Activated T-helper 1 cell treated with anti-CD3 and anti-CD28 coated beads, Interleukin-2, amount 50 U/mL, for 16 hours (primary cell): ENCODE results near the gene ABCC8.

Experiments
- DNase-seq, 2 donors: peaks; one replicate each; pipeline ENCODE4 v3.0.0-alpha.2; 2020; ENCODE audit warnings: low read depth in 1 of 2, low spot score in 1 of 2

Gene ABCC8

DNA sequence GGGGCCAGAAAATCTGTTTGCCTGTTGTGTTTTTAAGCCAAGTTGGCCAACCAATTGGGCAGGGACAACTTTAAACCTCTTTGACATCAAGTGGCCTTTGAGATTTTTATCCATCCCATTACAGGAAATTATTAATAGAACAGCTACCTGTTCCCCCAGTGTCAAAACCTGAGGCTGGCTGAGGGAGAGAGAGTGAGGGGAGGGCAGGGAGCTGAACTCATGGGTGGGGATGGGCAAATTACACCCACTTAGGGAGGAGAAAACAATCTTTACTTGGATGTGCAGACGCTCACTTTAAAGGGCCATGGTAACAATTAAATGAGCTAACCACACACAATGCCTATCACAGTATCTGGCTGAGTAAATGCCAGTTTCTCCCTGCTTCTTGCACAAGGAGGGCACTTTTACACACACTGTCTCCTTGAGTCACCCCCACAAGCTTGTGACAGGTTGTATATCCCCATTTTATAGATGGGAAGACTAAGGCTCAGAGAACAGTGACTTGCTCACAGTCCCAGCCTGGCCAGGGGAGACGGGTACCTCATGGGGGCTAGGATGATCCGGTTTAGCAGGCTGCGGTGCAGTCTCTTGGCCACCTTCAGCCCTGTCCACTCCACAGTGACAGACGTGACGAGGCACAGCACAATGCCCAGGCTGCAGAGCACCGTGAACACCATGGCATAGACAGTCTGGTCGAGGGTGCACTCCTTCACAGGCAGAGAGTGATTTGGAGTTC is 70.4 kb downstream of the ABCC8 start:
- DNase-seq: no peak

DNA sequence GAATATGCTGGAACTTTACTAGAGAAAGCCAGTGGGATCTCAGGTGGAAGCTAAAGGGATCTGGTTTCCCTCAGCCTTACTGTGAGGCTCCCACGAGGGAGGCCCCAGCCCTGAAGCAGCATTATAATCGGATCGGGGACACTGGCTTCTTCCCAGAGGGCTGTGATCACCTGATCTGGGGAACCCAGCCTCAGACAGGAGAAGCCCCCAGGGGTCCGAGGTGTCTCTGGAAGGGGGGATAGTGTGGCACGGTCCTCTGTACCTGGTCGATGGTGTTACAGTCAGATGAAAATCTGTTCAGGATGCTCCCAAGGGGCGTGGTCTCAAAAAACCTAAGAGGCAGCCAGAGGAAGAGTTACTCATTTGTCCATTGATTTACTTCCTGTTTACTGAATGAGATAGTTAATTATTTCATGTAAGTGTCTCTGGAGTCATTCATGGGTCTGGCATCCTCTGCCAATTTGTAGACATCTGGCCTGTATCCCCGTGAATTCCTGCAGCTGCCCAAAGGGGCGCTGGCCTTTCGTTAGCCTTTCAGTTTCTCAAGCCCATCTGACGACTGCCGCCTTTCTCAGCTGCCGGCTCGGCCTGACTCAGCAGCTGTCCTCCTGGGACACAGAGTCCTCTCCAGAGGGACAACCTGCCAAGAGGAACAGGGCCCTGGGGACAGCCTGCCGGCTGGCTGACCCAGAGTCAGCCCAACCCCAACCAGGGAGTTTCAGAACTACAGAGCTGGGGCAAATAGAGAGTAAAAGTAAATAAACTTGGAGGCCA is 71.2 kb downstream of the ABCC8 start:
- DNase-seq: no peak

DNA sequence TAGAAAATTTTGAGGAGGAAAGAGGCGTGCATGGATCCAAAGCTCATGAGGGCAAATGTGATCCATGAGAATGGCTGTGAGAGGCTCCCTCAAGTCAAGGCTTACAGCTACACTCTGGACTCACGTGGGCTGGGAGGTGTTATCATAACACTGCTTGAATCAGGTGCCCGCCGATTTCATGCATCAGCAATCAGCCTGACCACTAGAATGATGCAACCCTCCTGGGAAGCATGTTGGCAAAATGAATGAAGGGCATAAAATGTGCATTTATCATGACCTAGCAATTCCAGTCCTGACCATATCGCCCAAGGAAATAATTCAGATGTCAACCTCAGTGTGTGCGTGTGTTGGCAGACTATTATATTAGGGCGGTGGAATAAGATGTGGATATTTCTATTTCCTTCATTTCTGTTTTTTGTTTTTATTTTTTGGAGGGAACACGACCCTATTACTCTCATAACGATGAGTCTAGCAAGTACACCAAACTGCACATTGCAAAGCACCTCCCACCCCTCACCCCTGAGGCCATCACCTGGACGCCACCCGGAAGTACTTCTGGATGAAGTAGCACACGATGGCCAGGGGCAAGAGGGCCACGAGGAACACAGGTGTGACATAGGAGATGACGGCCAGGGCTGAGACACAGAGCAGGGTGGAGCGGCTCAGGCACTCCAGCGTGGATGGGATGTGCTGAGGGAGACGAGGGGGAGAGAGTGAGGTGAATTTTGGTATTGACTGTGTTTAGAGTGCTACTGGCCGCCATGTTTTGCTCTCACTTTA is 72.5 kb downstream of the ABCC8 start:
- DNase-seq: no peak

DNA sequence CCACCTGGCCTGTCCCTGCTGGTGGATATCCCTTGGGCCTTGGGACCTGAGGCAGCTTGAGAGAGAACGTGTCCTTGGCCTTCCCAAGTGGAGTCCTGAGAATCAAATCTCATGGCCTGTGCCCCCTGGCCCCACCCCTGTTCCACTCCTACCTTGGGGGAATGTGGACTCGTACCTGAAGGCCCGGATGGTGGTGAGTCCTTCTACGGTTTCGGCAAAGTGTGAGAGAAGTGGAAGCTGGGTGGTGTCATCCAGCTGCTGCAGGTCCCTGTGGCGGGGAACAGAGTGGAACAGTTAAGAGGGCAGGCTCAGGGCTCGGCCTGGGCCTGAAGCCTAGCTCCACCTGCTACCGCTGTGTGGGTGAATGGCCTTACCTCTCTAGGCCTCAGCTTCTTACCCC is 74.2 kb downstream of the ABCC8 start:
- no peak for DNase-seq

DNA sequence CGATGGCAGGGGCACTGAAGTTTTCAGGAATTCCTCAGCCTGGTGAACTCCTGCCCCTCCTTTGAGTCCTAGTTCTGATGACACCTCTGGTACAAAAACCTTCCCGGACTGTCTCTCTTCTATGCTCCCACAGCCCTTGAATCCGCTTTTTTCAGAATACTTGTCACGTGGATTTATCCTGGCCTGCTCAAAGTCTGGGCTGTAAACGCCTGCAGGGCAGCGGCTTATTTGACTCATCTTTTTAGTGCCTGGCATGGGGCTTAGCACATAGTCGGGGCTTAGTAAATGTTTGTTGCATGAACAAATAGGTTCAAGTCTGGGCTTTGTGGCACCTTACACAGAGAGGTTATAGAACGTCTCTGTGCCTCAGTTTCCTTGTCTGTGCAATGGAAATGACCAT is 74.8 kb downstream of the ABCC8 start:
- no peak for DNase-seq

DNA sequence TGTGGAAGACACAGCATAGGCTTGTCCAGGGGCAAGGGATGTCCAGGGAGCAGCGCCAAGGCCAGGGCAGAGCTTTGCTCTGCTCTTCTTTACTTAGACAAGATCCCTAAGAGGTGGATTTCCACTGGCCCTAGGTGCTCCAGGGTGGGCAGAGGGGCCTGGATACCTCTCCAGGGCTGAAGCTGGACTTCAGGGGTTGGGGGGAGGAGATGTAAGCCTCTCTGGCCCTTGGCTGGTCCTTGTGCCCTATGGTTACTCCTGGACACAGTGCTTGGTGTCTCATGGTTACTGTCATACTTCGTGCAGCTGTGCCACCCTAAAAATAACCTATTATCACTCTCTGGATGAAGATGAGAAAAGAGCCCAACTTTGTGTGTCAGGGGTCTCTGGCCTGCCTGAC is 75.3 kb downstream of the ABCC8 start:
- DNase-seq: no peak

DNA sequence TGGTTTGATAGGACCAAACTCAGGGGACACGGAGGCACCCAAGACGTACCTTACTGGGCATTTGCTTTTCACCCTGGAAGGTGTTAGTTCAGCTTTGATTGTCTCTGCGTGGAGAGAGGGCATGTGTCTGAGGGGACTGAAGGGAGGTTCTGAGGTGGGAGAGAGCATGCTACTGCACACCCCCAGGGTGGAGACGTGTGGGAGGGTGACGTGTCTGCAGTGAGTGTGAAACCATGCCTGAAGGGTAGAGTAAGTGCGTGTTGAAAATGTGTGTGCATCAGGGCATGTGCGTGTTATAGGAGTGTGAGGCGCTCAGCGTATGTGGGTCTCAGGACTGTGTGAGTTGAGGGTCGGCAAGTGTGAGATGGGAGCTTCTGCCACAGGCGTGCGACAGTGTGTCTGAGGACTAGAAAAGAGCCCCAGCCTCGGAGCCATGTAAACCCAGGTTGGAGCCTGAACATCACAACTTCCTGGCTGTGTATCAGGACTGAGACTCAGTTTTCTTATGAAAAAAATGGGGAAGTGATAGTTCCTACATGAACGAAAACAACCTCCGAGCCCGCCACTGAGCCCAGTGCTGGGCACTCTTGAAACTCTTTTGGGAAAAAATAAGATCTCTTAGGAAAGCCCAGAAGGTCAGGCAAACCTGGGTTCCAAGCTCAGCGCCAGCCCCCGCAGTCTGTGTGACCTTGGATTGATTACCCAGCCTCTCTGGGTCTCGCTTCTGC is 76.4 kb downstream of the ABCC8 start:
- no peak for DNase-seq

DNA sequence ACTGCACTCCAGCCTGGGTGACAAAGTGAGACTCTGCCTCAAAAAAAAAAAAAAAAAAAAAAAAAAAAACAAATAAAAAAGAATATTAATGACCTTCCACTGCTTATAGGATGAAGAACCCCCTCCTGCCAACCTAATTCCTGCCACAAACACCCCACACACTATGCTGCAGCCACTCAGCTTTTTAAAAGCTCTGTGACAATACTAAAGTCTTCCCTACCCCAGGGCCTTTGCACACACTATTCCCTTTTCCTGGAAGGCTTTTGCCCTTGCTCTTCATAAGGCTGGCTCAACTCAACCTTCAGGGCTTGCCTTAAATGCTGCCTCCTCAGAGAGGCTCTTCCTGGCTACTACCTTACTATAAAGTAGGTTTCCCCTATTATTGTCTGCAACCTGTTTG is 77.4 kb downstream of the ABCC8 start:
- DNase-seq: no peak

DNA sequence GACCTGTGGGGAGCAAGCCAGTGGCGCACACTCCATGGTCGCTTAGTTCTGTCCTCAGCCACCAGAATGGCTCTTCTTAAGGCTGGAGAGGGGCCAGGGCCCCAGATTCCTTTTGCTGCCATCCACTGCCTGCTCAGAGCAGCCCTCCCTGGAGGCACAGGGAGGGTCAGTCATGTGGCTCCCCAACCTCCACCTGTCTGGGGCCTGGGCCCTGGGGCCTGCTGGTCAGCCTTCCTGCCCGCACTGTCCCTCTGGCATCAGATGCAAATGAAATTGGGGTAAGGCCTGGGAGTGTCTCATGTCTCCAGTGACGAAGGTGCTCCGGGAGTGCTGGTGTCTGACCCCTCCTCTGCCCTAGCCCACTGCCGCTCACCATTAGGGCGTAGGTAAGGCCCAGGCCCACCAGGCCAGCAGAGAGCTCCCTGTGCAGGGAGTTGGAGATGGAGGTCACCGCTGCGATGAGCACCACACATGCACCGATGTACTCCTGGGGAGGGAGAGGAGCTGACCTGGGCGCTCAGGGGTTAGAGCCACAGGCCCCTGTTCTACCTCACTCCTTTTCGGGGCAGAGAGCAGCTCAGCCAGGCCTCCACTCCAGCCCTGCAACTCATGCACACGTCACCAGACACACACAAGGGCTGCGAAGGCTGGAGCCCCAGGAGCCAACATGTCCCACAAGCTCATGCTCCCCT is 79.2 kb downstream of the ABCC8 start:
- no peak for DNase-seq

DNA sequence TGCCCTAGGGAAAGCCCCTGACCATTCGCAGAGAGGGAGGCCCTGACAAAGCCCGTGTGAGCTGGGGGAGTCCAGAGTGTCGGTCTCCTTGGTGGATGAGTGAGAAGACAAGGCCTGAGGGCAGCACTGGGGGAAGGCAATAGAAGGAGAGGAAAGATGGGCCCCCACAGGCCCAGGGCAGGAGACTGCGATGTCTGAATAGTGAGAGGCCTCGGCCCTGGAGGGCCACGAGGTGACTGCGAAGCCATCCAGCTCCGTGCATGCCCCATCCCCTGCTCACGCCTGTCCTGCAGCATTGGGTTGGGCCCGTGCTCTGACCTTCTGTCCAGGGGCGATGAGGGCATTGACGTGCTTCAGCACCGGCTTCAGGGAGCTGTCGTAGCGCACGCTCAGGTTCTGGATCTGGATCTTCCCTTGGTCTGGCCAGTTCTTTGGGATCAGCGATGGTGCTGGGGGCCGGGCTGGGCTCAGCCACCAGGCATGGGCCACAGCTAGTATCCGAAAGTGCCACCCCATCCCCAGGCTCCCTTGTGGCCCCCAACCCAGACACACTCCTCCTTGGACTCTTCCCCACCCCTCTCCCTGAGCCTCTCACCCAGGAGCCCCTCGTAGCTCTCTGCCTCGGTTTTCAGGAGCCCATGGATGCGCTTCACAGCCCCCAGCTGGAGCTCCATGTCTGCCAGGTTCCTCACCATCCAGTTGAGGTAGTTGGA is 79.9 kb downstream of the ABCC8 start:
- no peak for DNase-seq

DNA sequence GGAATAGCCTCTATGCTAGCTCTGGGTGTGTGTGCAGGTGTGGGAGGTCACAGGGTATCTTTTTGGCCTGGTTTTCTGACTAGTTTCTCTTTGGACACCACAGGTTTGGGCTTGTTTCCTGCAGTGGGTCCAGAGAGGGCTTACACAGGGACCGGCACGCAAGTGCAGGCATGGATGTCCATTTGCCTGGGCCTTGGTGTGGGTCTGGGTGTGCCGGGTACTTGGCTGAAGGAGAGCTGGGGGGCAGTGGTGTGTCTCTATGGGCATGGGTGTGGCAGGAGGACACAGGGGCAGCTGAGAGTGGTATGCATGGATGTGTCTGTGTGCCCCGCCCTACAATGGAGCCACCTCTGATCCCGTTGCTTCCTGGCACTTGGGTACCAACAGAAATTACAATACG is 80.7 kb downstream of the ABCC8 start:
- DNase-seq: no peak

DNA sequence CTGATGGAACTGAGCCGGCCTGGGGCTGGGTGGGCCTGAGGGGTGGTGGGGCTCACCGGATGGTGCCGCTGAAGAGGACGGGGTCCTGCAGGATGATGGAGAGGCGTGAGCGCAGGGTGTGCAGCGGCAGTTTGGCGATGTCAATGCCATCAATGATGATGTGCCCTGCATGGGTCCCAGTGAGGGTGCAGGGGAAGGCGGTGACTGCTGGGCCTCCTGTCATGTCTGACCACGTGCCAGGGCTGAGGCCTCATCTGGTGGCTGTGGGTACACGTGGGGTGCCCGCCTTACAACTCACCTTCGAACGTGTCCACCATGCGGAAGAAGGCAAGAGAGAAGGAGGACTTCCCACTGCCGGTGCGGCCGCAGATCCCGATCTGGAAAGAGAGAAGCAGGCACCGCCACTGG is 81.1 kb downstream of the ABCC8 start:
- no peak for DNase-seq

DNA sequence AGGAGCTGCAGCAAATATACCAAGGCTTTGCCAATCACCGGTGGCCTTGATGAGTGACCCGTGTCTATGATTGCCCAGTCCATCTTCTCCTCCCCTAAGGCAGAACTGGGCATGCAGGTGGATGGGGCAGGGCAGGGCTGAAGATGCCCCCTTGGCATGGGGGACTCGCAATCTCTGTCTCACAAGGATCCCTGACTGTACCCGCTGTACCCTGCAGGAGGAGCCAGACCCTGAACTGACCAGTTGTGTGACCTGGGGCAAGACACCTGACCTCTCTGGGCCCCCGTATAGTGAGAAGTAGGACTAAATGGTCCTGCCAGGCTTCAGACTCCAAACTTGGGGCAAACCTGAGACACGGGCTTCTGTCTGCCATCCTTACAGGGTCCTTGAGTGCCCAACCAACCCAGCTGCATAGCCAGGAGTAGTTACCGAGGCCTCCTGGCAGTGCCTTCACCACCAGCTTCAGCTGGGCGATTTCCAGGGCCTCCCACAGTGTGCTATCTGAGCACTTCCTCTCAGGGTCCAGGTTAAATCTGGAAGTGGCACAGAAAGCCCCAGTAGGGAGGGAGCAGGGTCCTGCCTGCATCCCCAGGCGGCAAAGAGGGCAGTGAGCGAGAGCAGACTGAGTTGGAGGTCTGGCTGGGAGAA is 81.8 kb downstream of the ABCC8 start:
- no peak for DNase-seq

DNA sequence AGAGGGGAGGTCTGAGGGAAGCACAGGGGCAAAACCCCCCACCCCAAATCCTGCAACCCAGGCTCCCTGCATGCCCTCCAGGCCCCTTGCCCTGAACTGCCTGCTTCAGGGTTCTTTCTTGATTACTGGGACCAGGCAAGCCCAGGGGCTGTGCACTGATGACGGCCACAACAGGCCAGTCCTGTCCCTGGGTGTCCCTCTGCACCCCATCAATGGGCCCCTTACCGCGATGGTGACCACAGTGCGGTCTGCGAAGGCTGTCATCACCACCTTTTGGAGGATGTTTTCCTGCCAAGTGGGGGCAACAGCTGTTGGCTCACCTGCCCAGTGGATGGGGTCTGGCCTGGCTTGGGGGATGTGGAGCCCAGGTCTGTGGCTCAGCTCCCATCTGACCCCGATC is 83.2 kb downstream of the ABCC8 start:
- no peak for DNase-seq

DNA sequence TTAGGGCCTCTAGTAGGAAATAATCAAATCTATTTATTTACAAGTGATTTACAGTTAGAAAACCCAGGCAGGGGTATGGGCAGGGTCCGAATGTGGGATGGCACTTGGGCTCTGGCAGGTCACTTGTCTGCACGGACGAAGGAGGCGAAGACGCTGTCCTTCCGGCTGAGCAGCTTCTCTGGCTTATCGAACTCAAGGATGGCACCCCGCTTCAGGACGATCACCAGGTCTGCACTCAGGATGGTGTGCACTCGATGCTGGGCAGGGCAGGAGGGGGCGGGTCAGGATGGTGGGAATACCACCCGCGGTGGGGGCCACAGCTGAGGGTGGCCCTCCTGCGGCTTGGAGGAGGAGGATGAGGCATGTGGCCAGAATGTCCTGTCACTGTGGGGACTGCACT is 83.8 kb downstream of the ABCC8 start:
- DNase-seq: no peak

DNA sequence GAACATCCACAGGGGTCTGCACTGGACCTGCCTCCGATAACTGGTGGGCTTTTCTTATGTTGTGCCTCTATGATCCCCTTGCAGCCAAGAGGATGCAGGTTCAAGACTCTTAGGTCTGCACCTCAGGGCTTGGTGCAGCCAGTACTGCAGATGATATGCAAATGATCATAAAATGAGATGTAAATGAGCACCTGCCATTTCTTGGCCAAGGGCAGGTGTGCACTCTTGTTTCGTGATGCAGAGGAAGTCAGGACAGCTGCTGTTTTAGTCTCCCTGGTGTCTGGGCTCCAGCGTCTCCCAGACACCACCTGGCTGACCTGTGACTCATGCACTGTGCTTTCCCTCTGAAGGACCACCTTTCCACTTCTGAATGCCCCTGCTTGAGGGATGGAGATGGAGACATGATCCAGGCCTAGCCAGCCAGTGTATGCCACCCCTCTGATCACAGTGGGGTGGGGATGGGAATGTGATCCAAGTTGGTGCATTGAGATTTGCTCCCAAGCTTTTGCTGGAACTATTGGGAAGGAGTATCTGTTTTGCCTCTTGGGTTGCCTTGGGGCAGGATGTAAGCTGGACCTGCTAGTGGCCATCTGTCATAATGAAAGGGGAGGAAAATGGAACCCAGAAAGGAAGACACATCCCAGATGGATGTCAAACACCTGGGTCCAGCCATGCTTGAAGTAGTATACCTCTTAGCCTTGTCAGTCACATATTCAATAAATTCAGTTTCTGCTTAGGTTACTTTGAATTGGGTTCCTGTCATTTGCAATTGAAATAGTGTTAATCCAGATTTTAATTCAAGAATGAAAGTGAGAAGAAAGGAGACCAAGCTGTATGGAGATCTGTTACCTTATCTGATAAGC is 84.9 kb downstream of the ABCC8 start:
- no peak for DNase-seq

DNA sequence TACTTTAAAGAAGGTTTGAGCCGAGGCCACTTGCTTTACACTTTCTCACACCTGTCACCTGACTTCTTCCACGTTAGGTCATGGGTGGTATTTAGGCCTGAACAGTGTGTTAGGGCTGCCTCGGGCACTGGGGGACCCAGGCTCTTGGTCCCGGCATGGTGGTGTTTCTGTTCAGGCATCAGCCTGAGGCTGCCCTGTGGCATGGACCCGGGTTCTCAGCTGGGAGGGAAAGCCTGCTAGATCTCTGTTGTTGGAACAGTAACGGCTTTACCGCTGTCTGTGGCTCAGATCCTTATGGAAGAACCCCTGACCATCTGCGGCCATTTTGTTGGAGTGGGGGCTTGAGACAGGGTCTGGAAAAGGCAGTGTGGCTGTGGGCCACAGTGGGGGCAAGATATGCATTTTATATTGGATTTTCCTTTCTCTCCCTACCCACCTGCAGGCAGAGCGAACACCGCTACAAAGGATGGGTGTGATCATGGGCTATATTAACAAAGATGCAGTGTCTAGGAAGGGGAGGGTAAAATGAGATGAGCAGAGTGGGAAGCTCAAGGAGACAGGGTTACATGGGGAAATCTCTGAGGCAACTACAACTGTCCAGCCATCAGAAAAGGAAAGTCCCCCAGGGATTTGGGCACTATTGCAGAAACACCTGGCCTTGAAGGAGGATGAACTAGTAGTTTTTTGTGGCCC is 86.5 kb downstream of the ABCC8 start:
- DNase-seq: no peak
